SK-N-MC (cell line): ENCODE results near the gene TP63.

Experiments used
- DNase-seq: peaks from one replicate; pipeline ENCODE4 v3.0.0-alpha.2; 2011; ENCODE audit warnings: low read depth, low spot score
- H3K27ac ChIP-seq: fragments of 200-600 bp; sonication (generic); 2 replicates; pipeline ENCODE4 v1.5.1; 2016; ENCODE audit warnings: mixed run types
- H3K36me3 ChIP-seq: fragments of 200-600 bp; sonication (generic); 2 replicates; pipeline ENCODE4 v1.6.1; 2017; ENCODE audit warnings: antibody characterized with exemption, low read length, mixed read lengths; ENCODE audit not compliant: insufficient read depth
- H3K4me3 ChIP-seq: fragments of 200-600 bp; sonication (generic); 2 replicates; pipeline ENCODE4 v1.5.1; 2016
- H3K9ac ChIP-seq: fragments of 200-600 bp; sonication (generic); 2 replicates; pipeline ENCODE4 v1.8.0; 2017; ENCODE audit warnings: mixed run types, mixed read lengths; ENCODE audit not compliant: insufficient read length
- H3K9me3 ChIP-seq: fragments of 200-600 bp; sonication (generic); 2 replicates; pipeline ENCODE4 v1.6.1; 2017; ENCODE audit warnings: low read depth, mild to moderate bottlenecking, antibody characterized with exemption, low read length, moderate library complexity, mixed read lengths
- EZH2 ChIP-seq: fragments of 200-600 bp; sonication (generic); IDR thresholded peaks from one replicate; pipeline ENCODE4 v1.6.1; 2017; ENCODE audit warnings: antibody characterized with exemption
- FOXP2 ChIP-seq: optimal IDR thresholded peaks from 2 replicates; pipeline ENCODE3; 2011; ENCODE audit warnings: mild to moderate bottlenecking, moderate library complexity; ENCODE audit not compliant: insufficient read depth; ENCODE audit errors: extremely low read length, control extremely low read depth
- POLR2AphosphoS5 ChIP-seq: IDR thresholded peaks from 2 replicates; pipeline ENCODE4 v1.6.1; 2012; ENCODE audit warnings: mild to moderate bottlenecking, low read depth, low read length, borderline replicate concordance

The TP63 gene

DNA sequence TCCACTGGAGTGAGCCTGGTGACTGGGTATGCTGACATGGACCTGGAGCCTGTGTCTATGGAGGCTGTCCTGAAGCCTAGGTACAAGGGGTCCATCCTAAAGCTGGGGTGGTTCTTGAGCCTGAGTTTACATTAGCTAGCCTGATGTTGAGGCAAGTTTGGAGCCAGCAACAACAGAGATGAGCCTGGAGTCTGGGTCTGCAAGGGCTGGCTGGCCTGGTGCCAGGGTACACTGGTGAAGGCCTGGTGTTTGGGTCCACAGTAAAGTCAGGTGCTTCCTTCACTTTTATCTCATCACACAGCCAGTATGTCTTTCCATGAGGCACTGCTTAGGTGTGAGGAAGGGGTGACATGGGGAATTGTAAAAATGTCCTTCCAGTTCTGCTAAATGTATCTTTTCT, 49.5 kb downstream of the TP63 start:
- Histone ChIP-seq H3K27ac (no peak overlapping the region), H3K9me3 (peaks cover 25% of the 10 kb centered on the region), H3K9ac (no peak overlapping the region), H3K36me3 (peaks cover 27% of the 10 kb centered on the region), H3K4me3 (no peak overlapping the region)
- DNase-seq: no peak
- TF ChIP-seq POLR2AphosphoS5 (no peak), EZH2 (no peak), FOXP2 (no peak)

- TF ChIP-seq POLR2AphosphoS5: no peak
- no peak for TF ChIP-seq FOXP2
- no peak for TF ChIP-seq EZH2
- H3K9ac ChIP-seq: no peak overlapping the region
- DNase-seq: no peak
- H3K27ac ChIP-seq: peak overlapping the region; percentile 81
- peaks cover 12% of the 10 kb centered on the region for H3K9me3 ChIP-seq
- H3K36me3 ChIP-seq: peaks cover 16% of the 10 kb centered on the region
- peak overlapping the region; percentile 19 for H3K4me3 ChIP-seq
Observed at GRCh38 chr3:189683546-189684255, 52.5 kb downstream of the TP63 start.

DNA sequence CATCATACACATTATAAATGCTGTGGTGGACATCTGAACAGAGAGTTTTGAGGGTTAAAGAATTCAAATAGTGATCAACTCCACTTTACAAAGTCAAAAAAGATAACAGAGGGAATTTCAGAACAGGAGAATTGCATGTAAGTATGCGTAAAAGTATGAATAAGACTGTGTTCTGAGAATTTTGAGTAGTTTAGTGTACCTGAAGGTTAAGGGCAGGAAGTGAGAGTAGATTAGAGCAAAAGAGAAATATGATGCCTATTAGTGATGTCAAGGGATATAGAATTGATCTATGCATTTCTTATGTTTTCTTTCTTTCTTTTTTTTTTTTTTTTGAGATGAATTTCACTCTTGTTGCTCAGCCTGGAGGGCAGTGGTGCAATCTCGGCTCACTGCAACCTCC, 53.1 kb downstream of the TP63 start:
- DNase-seq: no peak
- Histone ChIP-seq H3K9me3 (peaks cover 6% of the 10 kb centered on the region), H3K36me3 (peaks cover 10% of the 10 kb centered on the region), H3K27ac (peak overlapping the region; percentile 81), H3K4me3 (no peak overlapping the region), H3K9ac (no peak overlapping the region)
- no peak for TF ChIP-seq POLR2AphosphoS5
- no peak for TF ChIP-seq FOXP2
- TF ChIP-seq EZH2: no peak

DNA sequence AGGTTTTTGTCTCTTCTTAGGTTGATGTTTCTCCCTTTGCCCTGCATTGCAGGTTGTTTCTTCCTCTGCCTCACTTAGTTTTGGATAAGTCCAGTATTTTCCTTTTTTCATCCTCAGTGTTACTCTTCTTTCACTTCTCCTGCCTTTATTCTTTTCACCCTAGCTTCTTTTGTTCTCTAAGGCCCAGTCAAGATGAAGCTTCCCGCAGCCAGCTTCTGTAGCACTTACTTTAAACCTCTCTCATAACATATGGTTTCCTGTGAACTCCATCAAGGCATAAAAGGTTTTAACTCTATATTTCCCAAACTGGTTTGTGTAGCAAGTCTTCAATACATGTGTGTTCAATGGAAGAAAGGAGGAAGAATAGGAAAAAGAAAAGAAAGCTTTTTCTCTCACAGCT, 54.1 kb downstream of the TP63 start:
- TF ChIP-seq FOXP2 (no peak), POLR2AphosphoS5 (no peak), EZH2 (no peak)
- no peak overlapping the region for H3K9ac ChIP-seq
- no peaks in the 10 kb centered on the region for H3K9me3 ChIP-seq
- DNase-seq: no peak
- peaks cover 4% of the 10 kb centered on the region; the same call in 1 of the 2 replicates for H3K36me3 ChIP-seq
- no peak overlapping the region for H3K4me3 ChIP-seq
- H3K27ac ChIP-seq: peak overlapping the region; percentile 70

DNA sequence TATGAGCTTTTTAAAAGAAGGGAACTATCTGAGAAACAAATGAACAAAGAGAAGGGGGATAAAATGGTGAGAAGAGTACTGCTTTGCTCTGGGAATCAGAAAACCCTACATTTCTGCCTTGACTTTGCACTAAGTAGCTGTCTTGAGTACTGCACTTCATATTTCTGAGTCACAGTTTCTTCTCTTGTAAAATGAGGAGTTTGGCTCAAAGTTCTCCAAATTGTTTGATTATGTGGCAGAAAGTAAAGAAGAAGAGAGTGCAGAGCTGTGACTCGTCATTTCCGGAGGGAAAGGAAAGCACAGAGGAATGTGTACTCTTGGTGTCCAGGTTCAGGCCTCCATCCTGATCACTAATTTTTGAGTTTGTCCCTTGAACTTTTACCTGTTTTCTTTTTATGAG, 54.7 kb downstream of the TP63 start:
- Histone ChIP-seq H3K9me3 (no peaks in the 10 kb centered on the region), H3K4me3 (no peak overlapping the region), H3K27ac (peak overlapping the region; percentile 70), H3K36me3 (no peaks in the 10 kb centered on the region), H3K9ac (peak overlapping the region; percentile 4)
- DNase-seq: no peak
- no peak for TF ChIP-seq EZH2

DNA sequence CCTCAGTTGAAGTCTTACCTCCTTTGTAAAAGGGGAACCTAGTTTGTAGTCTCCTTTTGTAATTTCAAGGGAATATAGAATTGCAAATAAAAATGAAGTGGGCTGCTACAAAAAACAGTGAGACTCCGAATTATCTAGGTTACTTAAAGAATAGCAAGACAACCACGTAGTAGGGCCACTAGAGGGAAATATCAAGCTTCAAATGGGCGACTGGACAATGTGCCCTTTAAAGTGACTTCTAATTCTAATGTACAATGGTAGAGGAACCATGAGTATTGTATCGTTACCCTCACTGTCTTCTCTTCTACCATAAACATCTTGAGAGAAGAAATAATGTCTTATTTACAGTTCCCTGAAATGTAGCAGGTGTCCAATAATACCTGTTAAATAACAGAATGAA, 56.3 kb downstream of the TP63 start:
- DNase-seq: no peak
- Histone ChIP-seq H3K27ac (peak overlapping the region; percentile 0; the same call in 1 of the 2 replicates), H3K9me3 (no peaks in the 10 kb centered on the region), H3K36me3 (no peaks in the 10 kb centered on the region), H3K9ac (no peak overlapping the region), H3K4me3 (no peak overlapping the region)
- TF ChIP-seq POLR2AphosphoS5: no peak
- TF ChIP-seq FOXP2: no peak
- TF ChIP-seq EZH2: no peak

- Histone ChIP-seq H3K9ac (no peak overlapping the region), H3K36me3 (no peaks in the 10 kb centered on the region), H3K9me3 (no peaks in the 10 kb centered on the region), H3K4me3 (no peak overlapping the region), H3K27ac (peak overlapping the region; percentile 0; the same call in 1 of the 2 replicates)
- TF ChIP-seq POLR2AphosphoS5 (no peak), FOXP2 (no peak), EZH2 (no peak)
- no peak for DNase-seq
Observed at GRCh38 chr3:189688262-189688661, 57.1 kb downstream of the TP63 start.

DNA sequence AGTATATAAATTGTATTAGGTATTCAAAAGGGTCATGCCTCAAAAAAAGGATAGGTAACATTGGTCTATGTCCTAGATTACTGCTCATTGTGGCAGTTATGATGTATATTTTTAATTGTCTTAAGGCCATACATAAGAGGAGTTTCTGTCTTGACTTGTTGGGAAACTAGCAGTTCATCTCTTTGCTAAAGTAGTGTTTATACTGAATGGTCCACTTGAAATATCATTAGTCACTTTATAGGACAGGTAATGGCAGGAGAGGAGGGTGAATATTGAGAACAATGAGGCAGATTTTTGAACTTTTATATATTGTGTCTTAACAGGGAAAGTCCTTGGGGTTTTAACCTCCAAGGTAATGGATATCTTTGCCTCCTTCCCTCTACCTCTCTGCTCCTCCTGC, 58.4 kb downstream of the TP63 start:
- no peak for TF ChIP-seq POLR2AphosphoS5
- TF ChIP-seq FOXP2: no peak
- TF ChIP-seq EZH2: no peak
- Histone ChIP-seq H3K4me3 (no peak overlapping the region), H3K9me3 (no peaks in the 10 kb centered on the region), H3K36me3 (no peaks in the 10 kb centered on the region), H3K27ac (no peak overlapping the region), H3K9ac (no peak overlapping the region)
- no peak for DNase-seq

- Histone ChIP-seq H3K9ac (no peak overlapping the region), H3K27ac (no peak overlapping the region), H3K4me3 (no peak overlapping the region), H3K36me3 (no peaks in the 10 kb centered on the region), H3K9me3 (no peaks in the 10 kb centered on the region)
- DNase-seq: no peak
- TF ChIP-seq POLR2AphosphoS5: no peak
- no peak for TF ChIP-seq EZH2
- no peak for TF ChIP-seq FOXP2
Observed at GRCh38 chr3:189690237-189690636, 59.0 kb downstream of the TP63 start.
